Nephron (organoid): ENCODE results near the gene MYCN.

Experiments used
- H3K27ac Mint-ChIP-seq, 3 experiments: 2 replicates each; pipeline ENCODE4 v1.8.0; 2020; ENCODE audit warnings: mixed read lengths in 3 of 3, mild to moderate bottlenecking in 2 of 3, moderate library complexity in 1 of 3
- H3K27me3 Mint-ChIP-seq: 2 replicates; pipeline ENCODE4 v1.8.0; 2021; ENCODE audit warnings: low read depth, mild to moderate bottlenecking, moderate library complexity, mixed read lengths
- H3K36me3 Mint-ChIP-seq: 2 replicates; pipeline ENCODE4 v1.8.0; 2020; ENCODE audit warnings: low read depth, mixed read lengths
- H3K4me1 Mint-ChIP-seq: 2 replicates; pipeline ENCODE4 v1.8.0; 2020; ENCODE audit warnings: mixed read lengths
- H3K4me3 Mint-ChIP-seq, 3 experiments: 2 replicates each; pipeline ENCODE4 v1.8.0; 2020; ENCODE audit warnings: mild to moderate bottlenecking in 3 of 3, mixed read lengths in 3 of 3, moderate library complexity in 2 of 3
- H3K9me3 Mint-ChIP-seq: 2 replicates; pipeline ENCODE4 v1.8.0; 2020; ENCODE audit warnings: mixed read lengths
- CTCF ChIP-seq, 3 experiments: fragments of 200-600 bp; sonication (generic); IDR thresholded peaks; one replicate each; pipeline ENCODE4 v1.5.0; 2021; ENCODE audit warnings: antibody characterized with exemption in 3 of 3; ENCODE audit not compliant: unreplicated experiment in 3 of 3

MYCN gene

GRCh38 chr2:15953891-15954680 lies 13.7 kb downstream of the MYCN start:
- H3K36me3 Mint-ChIP-seq, result no peaks in the 10 kb centered on the region
- no peaks in the 10 kb centered on the region for H3K9me3 Mint-ChIP-seq
- peaks cover 10% of the 10 kb centered on the region for H3K27me3 Mint-ChIP-seq
- H3K4me1 Mint-ChIP-seq, result peaks cover 12% of the 10 kb centered on the region
- TF ChIP-seq CTCF (IDR thresholded peaks at IDR 0.05; ENCODE audit: unreplicated experiment in 3 of 3), result no peak
- no peak overlapping the region for H3K27ac Mint-ChIP-seq
- H3K4me3 Mint-ChIP-seq, result no peak overlapping the region

- Mint-ChIP-seq H3K27ac (no peak overlapping the region), H3K4me1 (peaks cover 12% of the 10 kb centered on the region), H3K4me3 (no peak overlapping the region), H3K27me3 (peaks cover 10% of the 10 kb centered on the region), H3K36me3 (no peaks in the 10 kb centered on the region), H3K9me3 (no peaks in the 10 kb centered on the region)
- TF ChIP-seq CTCF (IDR thresholded peaks at IDR 0.05; ENCODE audit: unreplicated experiment in 3 of 3), result no peak
Observed at GRCh38 chr2:15954761-15955160, 14.4 kb downstream of the MYCN start.

GRCh38 chr2:15955232-15955988 lies 15.1 kb downstream of the MYCN start:
- TF ChIP-seq CTCF (IDR thresholded peaks at IDR 0.05; ENCODE audit: unreplicated experiment in 3 of 3), result no peak
- Mint-ChIP-seq H3K27me3 (peaks cover 10% of the 10 kb centered on the region), H3K4me3 (no peak overlapping the region), H3K4me1 (peaks cover 12% of the 10 kb centered on the region), H3K36me3 (no peaks in the 10 kb centered on the region), H3K27ac (no peak overlapping the region), H3K9me3 (peaks cover 2% of the 10 kb centered on the region)

- Mint-ChIP-seq H3K27ac (no peak overlapping the region), H3K4me3 (no peak overlapping the region), H3K4me1 (peaks cover 12% of the 10 kb centered on the region), H3K9me3 (peaks cover 4% of the 10 kb centered on the region), H3K36me3 (no peaks in the 10 kb centered on the region), H3K27me3 (peaks cover 10% of the 10 kb centered on the region)
- TF ChIP-seq CTCF (IDR thresholded peaks at IDR 0.05; ENCODE audit: unreplicated experiment in 3 of 3), result no peak
Observed at GRCh38 chr2:15956230-15956629, 15.9 kb downstream of the MYCN start.

- H3K9me3 Mint-ChIP-seq, result peaks cover 9% of the 10 kb centered on the region
- H3K27ac Mint-ChIP-seq, result no peak overlapping the region
- TF ChIP-seq CTCF (IDR thresholded peaks at IDR 0.05; ENCODE audit: unreplicated experiment in 3 of 3), result no peak
- no peaks in the 10 kb centered on the region for H3K36me3 Mint-ChIP-seq
- H3K4me3 Mint-ChIP-seq, result no peak overlapping the region
- H3K4me1 Mint-ChIP-seq, result peaks cover 12% of the 10 kb centered on the region
- H3K27me3 Mint-ChIP-seq, result peaks cover 10% of the 10 kb centered on the region
Observed at GRCh38 chr2:15956751-15957736, 16.7 kb downstream of the MYCN start.
